ENCODE data around the gene TTC21B.
"Not testable (repeated sequence)": the region's sequence is repeated elsewhere in the genome, so short reads cannot be mapped to it uniquely, and the experiment has no call there.

Gene TTC21B

GRCh38 chr2:165953655-165954606, at the start of gene TTC21B:
Gene TTC21B (minus strand): TSS chr2:165953776. CDS start chr2:165953705, 71 bp downstream.
- peak; percentile 82 for TF ChIP-seq CTCF (IDR thresholded peaks at IDR 0.05)
- Mint-ChIP-seq H3K9me3 (peaks cover 9% of the 10 kb centered on the region), H3K4me1 (peaks cover 13% of the 10 kb centered on the region), H3K27me3 (ENCODE audit: low read depth, poor library complexity) (no peaks in the 10 kb centered on the region), H3K36me3 (ENCODE audit: low read depth) (peaks cover 4% of the 10 kb centered on the region), H3K27ac (no peak within 1 kb of the TSS), H3K4me3 (no peak within 1 kb of the TSS)
- DNase-seq = peak; percentile 97

- DNase-seq = no peak
- no peaks in the 10 kb centered on the region for H3K27me3 Mint-ChIP-seq (ENCODE audit: low read depth, poor library complexity)
- no peak overlapping the region for H3K27ac Mint-ChIP-seq
- H3K36me3 Mint-ChIP-seq (ENCODE audit: low read depth) = no peaks in the 10 kb centered on the region
- TF ChIP-seq CTCF (IDR thresholded peaks at IDR 0.05) = no peak
- H3K9me3 Mint-ChIP-seq = no peaks in the 10 kb centered on the region
- H3K4me3 Mint-ChIP-seq = no peak overlapping the region
- H3K4me1 Mint-ChIP-seq = no peaks in the 10 kb centered on the region
Observed at GRCh38 chr2:166000401-166000800, 46.8 kb upstream of the TTC21B start.

GRCh38 chr2:165990846-165991245, 37.3 kb upstream of the TTC21B start:
- no peak for TF ChIP-seq CTCF (IDR thresholded peaks at IDR 0.05)
- Mint-ChIP-seq H3K27me3 (ENCODE audit: low read depth, poor library complexity) (peaks cover 6% of the 10 kb centered on the region), H3K4me3 (no peak overlapping the region), H3K4me1 (no peaks in the 10 kb centered on the region), H3K36me3 (ENCODE audit: low read depth) (no peaks in the 10 kb centered on the region), H3K9me3 (no peaks in the 10 kb centered on the region), H3K27ac (no peak overlapping the region)
- DNase-seq = no peak

- Mint-ChIP-seq H3K4me3 (no peak overlapping the region), H3K27me3 (ENCODE audit: low read depth, poor library complexity) (peaks cover 10% of the 10 kb centered on the region), H3K36me3 (ENCODE audit: low read depth) (no peaks in the 10 kb centered on the region), H3K4me1 (no peaks in the 10 kb centered on the region), H3K9me3 (no peaks in the 10 kb centered on the region), H3K27ac (no peak overlapping the region)
- no peak for TF ChIP-seq CTCF (IDR thresholded peaks at IDR 0.05)
- no peak for DNase-seq
Observed at GRCh38 chr2:165989851-165990250, 36.3 kb upstream of the TTC21B start.

GRCh38 chr2:165985120-165985519, 31.5 kb upstream of the TTC21B start:
- H3K4me3 Mint-ChIP-seq = no peak overlapping the region
- DNase-seq = no peak
- no peaks in the 10 kb centered on the region for H3K9me3 Mint-ChIP-seq
- no peak for TF ChIP-seq CTCF (IDR thresholded peaks at IDR 0.05)
- H3K4me1 Mint-ChIP-seq = no peaks in the 10 kb centered on the region
- peaks cover 11% of the 10 kb centered on the region for H3K27me3 Mint-ChIP-seq (ENCODE audit: low read depth, poor library complexity)
- H3K36me3 Mint-ChIP-seq (ENCODE audit: low read depth) = no peaks in the 10 kb centered on the region
- H3K27ac Mint-ChIP-seq = no peak overlapping the region

GRCh38 chr2:165972161-165972560, 18.6 kb upstream of the TTC21B start:
- not testable (repeated sequence) for H3K36me3 Mint-ChIP-seq (ENCODE audit: low read depth); H3K27me3 Mint-ChIP-seq (ENCODE audit: low read depth, poor library complexity); H3K4me3 Mint-ChIP-seq; H3K27ac Mint-ChIP-seq; DNase-seq; H3K4me1 Mint-ChIP-seq
- H3K9me3 Mint-ChIP-seq = peaks cover 16% of the 10 kb centered on the region

Measured in nephron progenitor cell (in vitro differentiated cells).